Testis (tissue), 2 donors: ENCODE measurements around the gene ALK.

Experiments
- CTCF ChIP-seq, 3 experiments: fragments of 450-650 bp in 2 of 3; fragments of 200-600 bp in 1 of 3; sonication (generic) in 1 of 3; IDR thresholded peaks; one replicate each; pipeline ENCODE4 v1.5.1; 2016 to 2019; ENCODE audit warnings: antibody characterized with exemption in 3 of 3, mild to moderate bottlenecking in 2 of 3, moderate library complexity in 1 of 3
- POLR2A ChIP-seq: fragments of 450-650 bp; IDR thresholded peaks from one replicate; pipeline ENCODE4 v1.6.1; 2017; ENCODE audit warnings: antibody characterized with exemption, mild to moderate bottlenecking, moderate library complexity

GRCh38 chr2:29392774-29393173 lies 528.6 kb downstream of the ALK start:
- no peak for TF ChIP-seq CTCF (IDR thresholded peaks at IDR 0.05)
- TF ChIP-seq POLR2A, result no peak
